Astrocyte of the spinal cord (primary cell): ENCODE data around the gene C16orf82.

Source experiments
- DNase-seq: peaks from one replicate; pipeline ENCODE4 v3.0.0; 2011; ENCODE audit warnings: low read depth, low spot score
- H3K4me3 ChIP-seq: 2 replicates; pipeline ENCODE4 v1.5.1; 2011; ENCODE audit warnings: low read depth, mild to moderate bottlenecking, low read length, moderate library complexity
- CTCF ChIP-seq: IDR thresholded peaks from 2 replicates; pipeline ENCODE4 v1.5.1; 2012; ENCODE audit warnings: low read depth, mild to moderate bottlenecking, low read length, inconsistent platforms
- in situ Hi-C: cut with HindIII; loops from 2 replicates; pipeline ENCODE4 v1.10.0; 2017; ENCODE audit warnings: low sequenced_read_pairs

Gene C16orf82

DNA sequence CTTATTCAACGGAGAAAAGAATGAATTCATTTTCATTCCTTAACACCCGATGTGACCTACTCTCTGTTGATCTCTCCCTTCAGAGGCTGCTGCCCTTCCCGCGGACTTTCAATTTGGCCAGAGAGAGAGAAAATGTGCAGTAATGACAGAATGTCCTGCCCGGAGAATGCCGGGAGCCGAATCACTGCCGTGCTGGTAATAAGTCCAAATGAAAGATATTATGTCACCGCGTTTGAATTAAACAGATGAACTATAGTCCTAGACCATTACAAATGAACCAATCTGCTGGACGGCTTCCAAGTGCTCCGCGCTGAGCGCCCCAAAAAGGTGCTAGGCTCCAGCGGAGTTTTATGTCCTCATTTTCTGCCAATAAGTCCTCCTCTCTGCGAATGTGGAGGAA is 14.7 kb upstream of the C16orf82 start:
- no peak for TF ChIP-seq CTCF
- DNase-seq = no peak
- H3K4me3 ChIP-seq = no peak overlapping the region
- in situ Hi-C loops = no loop called here

- no peak for DNase-seq
- in situ Hi-C loops = no loop called here
- no peak for TF ChIP-seq CTCF
- H3K4me3 ChIP-seq = no peak overlapping the region
Observed at GRCh38 chr16:27053996-27054395, 12.7 kb upstream of the C16orf82 start.

GRCh38 chr16:27058299-27058698 is 8.4 kb upstream of the C16orf82 start:
- in situ Hi-C loops = no loop called here
- no peak for TF ChIP-seq CTCF
- H3K4me3 ChIP-seq = no peak overlapping the region
- DNase-seq = no peak

- H3K4me3 ChIP-seq = no peak overlapping the region
- TF ChIP-seq CTCF = no peak
- no peak for DNase-seq
- in situ Hi-C loops = no loop called here
Observed at GRCh38 chr16:27070776-27071175, 4.0 kb downstream of the C16orf82 start.

- in situ Hi-C loops = no loop called here
- TF ChIP-seq CTCF = no peak
- DNase-seq = no peak
- H3K4me3 ChIP-seq = no peak overlapping the region
Observed at GRCh38 chr16:27073733-27074132, 7.0 kb downstream of the C16orf82 start.

GRCh38 chr16:27080895-27081294 is 14.2 kb downstream of the C16orf82 start:
- TF ChIP-seq CTCF = peak; percentile 35
- H3K4me3 ChIP-seq = no peak overlapping the region
- in situ Hi-C loops = no loop called here
- DNase-seq = no peak

DNA sequence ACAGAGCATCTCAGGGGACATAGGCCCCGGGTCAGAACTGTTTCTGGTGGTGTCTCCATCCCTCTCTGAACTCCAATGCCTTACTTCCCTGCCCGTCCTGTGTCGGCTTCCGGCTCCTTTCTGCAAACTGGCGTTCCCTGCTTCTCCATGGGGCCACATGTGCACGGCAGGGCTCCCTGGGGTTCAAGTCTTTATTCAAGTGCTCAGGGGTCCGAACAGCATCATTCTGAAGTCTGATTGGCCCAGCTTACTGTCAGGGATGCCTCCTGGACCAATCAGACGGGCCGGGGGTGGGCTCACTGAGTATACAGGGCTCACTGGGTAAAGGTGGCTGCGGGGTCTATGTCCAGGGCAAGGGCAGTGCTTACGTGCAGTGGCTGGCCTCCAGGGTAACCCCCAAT is 17.1 kb downstream of the C16orf82 start:
- in situ Hi-C loops = no loop called here
- H3K4me3 ChIP-seq = no peak overlapping the region
- TF ChIP-seq CTCF = no peak
- DNase-seq = no peak
